Activated CD4-positive, alpha-beta memory T cell treated with anti-CD3 and anti-CD28 coated beads for 36 hours (primary cell): Measurements from ENCODE around the gene RB1. TPM values are rescaled to one million over a fixed set of nuclear protein-coding genes. Genes with fewer than 3 reads are reported as not detected.
A peak's percentile ranks its signal among the peaks of the same experiment; 100 is the strongest.

Experiments used
- CTCF ChIA-PET: fragments of 350-600 bp; sonication (Branson Sonifier 250); formaldehyde crosslinking; loops from one replicate; lab custom pipeline; 2021; ENCODE audit warnings: antibody characterized with exemption, inconsistent platforms; lab: Charles Lee
- POLR2A ChIA-PET: fragments of 350-600 bp; sonication (Branson Sonifier 250); formaldehyde crosslinking; loops from one replicate; lab custom pipeline; 2021; ENCODE audit warnings: antibody characterized with exemption; lab: Charles Lee
- DNase-seq: peaks from one replicate; pipeline ENCODE4 v3.0.0-alpha.2; 2020
- H3K27ac Mint-ChIP-seq: one replicate; pipeline ENCODE4 v1.8.0; 2021; ENCODE audit warnings: mixed read lengths
- H3K27me3 Mint-ChIP-seq: one replicate; pipeline ENCODE4 v1.8.0; 2021; ENCODE audit warnings: mixed read lengths
- H3K36me3 Mint-ChIP-seq: one replicate; pipeline ENCODE4 v1.8.0; 2021; ENCODE audit warnings: mixed read lengths
- H3K4me1 Mint-ChIP-seq: one replicate; pipeline ENCODE4 v1.8.0; 2021; ENCODE audit warnings: low read depth, mixed read lengths
- H3K4me3 Mint-ChIP-seq: one replicate; pipeline ENCODE4 v1.8.0; 2021; ENCODE audit warnings: mild to moderate bottlenecking, mixed read lengths
- H3K9me3 Mint-ChIP-seq: one replicate; pipeline ENCODE4 v1.8.0; 2021; ENCODE audit warnings: mixed read lengths
- intact Hi-C: fragments of 100-400 bp; cut with micrococcal nuclease; formaldehyde crosslinking; loops from one replicate; pipeline ENCODE4 v1.15.1; 2023
- total RNA-seq, 2 experiments: library from RNA; stranded (reverse); gene quantifications; one replicate each; pipeline ENCODE4 v1.2.3, GENCODE V29; 2021

The RB1 gene
- total RNA-seq, 2 experiments from 2014 or later = 26.5 to 28.8 TPM

DNA sequence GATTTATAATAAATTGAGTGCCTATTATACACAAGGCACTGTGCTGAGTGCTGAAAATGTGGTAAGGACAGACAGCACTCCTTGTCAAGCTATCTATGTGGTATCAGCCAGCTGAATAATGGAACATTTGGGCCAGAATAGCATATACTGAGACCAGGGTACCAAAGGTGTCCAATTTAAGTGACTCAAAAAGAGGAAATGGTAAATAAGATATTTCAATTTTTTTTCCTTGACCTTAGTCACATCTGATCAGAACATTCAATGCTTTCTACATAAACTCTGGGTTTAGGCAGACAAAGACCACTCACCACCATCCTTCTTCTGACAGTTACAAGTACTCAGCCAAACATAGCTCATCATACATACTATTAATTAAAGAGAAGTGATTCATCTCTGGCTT lies 186.1 kb downstream of the RB1 start:
- intact Hi-C loops = loop anchor here (2.0 to 5.0 kb wide), 5 partner anchors 41 to 1448 kb away; partner anchors contain the start of genes LPAR6, NUDT15 and SPRYD7
- Mint-ChIP-seq H3K4me1 (peaks cover 39% of the 10 kb centered on the region), H3K9me3 (no peaks in the 10 kb centered on the region), H3K27ac (peak overlapping the region; percentile 44), H3K4me3 (no peak overlapping the region), H3K27me3 (no peaks in the 10 kb centered on the region), H3K36me3 (peaks cover 6% of the 10 kb centered on the region)
- ChIA-PET POLR2A (no interaction called here), CTCF (interaction anchor here (1.0 kb wide), 1 partner anchor 90 kb away, joined by 3 read pairs; no protein-coding TSS in a partner anchor)
- DNase-seq = no peak

DNA sequence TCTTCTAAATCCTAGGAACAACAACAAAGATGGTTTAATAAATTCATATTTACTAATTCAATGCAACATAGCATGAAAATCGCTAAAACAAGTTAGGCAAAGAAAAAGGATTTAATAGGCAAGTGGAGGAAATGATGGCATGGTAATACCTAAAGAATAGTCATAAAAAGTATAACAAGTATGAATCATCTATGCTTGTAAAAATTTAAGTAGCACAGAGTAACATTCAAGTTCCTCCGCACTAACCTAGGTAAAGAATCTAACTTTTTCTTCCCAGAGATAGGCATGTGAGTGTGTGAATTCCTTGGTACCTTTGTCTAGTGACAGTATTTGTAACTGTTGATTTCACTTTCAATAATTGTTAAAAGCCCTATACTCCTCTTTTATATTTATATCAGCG lies 186.7 kb downstream of the RB1 start:
- H3K27ac Mint-ChIP-seq = peak overlapping the region; percentile 44
- peaks cover 39% of the 10 kb centered on the region for H3K4me1 Mint-ChIP-seq
- H3K36me3 Mint-ChIP-seq = peaks cover 6% of the 10 kb centered on the region
- ChIA-PET POLR2A (no interaction called here), CTCF (interaction anchor here (1.0 kb wide), 1 partner anchor 90 kb away, joined by 3 read pairs; no protein-coding TSS in a partner anchor)
- H3K4me3 Mint-ChIP-seq = peak overlapping the region; percentile 17
- H3K27me3 Mint-ChIP-seq = no peaks in the 10 kb centered on the region
- intact Hi-C loops = loop anchor here (2.0 to 5.0 kb wide), 5 partner anchors 41 to 1447 kb away; partner anchors contain the start of genes LPAR6, NUDT15 and SPRYD7
- no peak for DNase-seq
- no peaks in the 10 kb centered on the region for H3K9me3 Mint-ChIP-seq

DNA sequence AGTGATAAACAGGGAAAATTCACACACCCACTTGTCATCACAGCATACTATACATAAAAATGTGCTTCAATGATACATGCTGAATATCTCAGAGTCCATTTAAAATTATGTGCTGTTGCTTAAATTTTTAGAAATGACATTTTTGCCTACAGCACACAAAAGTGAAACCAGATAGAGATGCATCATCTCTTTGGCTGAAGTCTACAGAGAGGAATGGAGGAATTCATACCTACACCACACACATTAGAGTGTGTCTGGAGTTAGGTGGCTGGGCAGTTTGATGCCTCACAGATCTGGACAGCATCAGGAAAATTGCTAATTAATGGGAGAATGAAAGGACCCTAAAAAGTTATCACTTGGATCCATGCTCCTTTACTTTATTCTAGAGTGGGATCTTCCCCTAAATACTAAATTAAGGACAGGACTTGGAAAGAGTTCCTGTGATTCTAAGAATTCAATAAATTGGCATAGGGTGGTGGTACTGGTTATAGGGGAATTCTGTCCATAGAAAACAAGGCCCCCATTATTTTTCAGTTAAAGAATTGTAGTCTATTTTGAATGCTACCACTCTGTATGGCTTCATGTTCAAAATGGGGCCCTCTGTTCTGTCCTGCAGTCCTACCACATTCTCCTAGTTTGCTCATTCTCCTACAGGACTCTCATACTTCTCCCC lies 188.0 kb downstream of the RB1 start:
- peak overlapping the region; percentile 67 for H3K27ac Mint-ChIP-seq
- DNase-seq = no peak
- no peaks in the 10 kb centered on the region for H3K9me3 Mint-ChIP-seq
- ChIA-PET POLR2A (interaction anchor here (0.7 kb wide), 2 partner anchors 158 to 188 kb away, joined by 3 read pairs; no protein-coding TSS in a partner anchor), CTCF (interaction anchor here (0.9 to 1.8 kb wide), 2 partner anchors 14 to 88 kb away, joined by 4 read pairs; no protein-coding TSS in a partner anchor)
- H3K36me3 Mint-ChIP-seq = peaks cover 3% of the 10 kb centered on the region
- H3K27me3 Mint-ChIP-seq = no peaks in the 10 kb centered on the region
- peak overlapping the region; percentile 38 for H3K4me3 Mint-ChIP-seq
- intact Hi-C loops = loop anchor here (1.0 to 5.0 kb wide), 9 partner anchors 14 to 1446 kb away; partner anchors contain the start of genes LPAR6, NUDT15, RCBTB2 and SPRYD7
- H3K4me1 Mint-ChIP-seq = peaks cover 39% of the 10 kb centered on the region

DNA sequence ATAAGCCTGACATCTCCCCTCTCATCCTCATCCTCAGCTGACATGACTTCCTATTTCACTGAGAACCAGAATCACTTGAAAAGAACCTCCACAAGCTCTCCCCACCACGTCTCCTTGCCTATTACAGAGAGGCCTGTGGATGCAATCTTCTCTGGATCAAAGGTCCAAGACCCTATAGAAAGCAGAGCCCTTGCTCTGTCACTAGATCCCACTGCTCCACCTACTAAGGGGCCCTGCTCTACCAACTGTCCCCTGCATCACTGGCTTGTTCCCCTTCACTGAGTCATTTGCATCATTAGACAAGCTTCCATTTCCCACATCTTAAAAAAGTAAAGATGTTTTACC lies 188.5 kb downstream of the RB1 start:
- peaks cover 40% of the 10 kb centered on the region for H3K4me1 Mint-ChIP-seq
- DNase-seq = no peak
- peaks cover 1% of the 10 kb centered on the region for H3K36me3 Mint-ChIP-seq
- no peak overlapping the region for H3K4me3 Mint-ChIP-seq
- ChIA-PET POLR2A (interaction anchor here (0.7 kb wide), 2 partner anchors 159 to 188 kb away, joined by 3 read pairs; no protein-coding TSS in a partner anchor), CTCF (interaction anchor here (0.9 to 1.8 kb wide), 2 partner anchors 14 to 87 kb away, joined by 4 read pairs; no protein-coding TSS in a partner anchor)
- H3K9me3 Mint-ChIP-seq = no peaks in the 10 kb centered on the region
- intact Hi-C loops = loop anchor here (1.0 to 5.0 kb wide), 6 partner anchors 41 to 1445 kb away; partner anchors contain the start of genes NUDT15, RCBTB2 and SPRYD7
- H3K27me3 Mint-ChIP-seq = no peaks in the 10 kb centered on the region
- no peak overlapping the region for H3K27ac Mint-ChIP-seq

DNA sequence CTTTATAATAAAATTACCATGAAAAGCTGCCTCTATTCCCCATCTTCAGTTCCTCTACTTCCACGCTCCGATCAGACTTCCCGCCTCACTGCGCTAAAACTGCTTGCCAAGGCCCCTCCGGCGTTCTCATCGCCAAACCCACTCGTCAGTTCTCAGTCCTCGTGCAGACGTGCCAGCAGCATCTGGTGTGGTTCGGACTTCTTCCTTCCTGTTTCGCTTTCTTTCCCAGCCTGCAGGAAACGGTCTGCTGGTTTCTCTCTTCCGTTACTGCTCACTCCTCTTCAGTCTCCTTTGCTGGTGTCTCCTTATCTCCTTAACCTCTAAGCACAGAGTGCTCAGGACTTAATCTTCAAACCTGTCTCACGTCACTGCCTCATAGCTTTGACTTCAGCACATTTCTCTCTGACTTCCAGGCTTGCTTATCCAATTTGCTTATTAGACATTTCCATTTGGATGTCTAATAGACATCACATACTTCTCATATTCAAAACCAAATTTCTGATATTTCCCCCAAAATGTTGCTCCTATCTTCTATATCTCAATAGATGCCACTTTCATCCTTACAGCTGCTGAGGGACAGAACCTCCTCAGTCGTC lies 189.0 kb downstream of the RB1 start:
- peak; percentile 80 for DNase-seq
- H3K4me3 Mint-ChIP-seq = no peak overlapping the region
- H3K4me1 Mint-ChIP-seq = peaks cover 41% of the 10 kb centered on the region
- no peaks in the 10 kb centered on the region for H3K9me3 Mint-ChIP-seq
- H3K27me3 Mint-ChIP-seq = no peaks in the 10 kb centered on the region
- no peak overlapping the region for H3K27ac Mint-ChIP-seq
- CTCF ChIA-PET = interaction anchor here (0.9 to 1.8 kb wide), 2 partner anchors 13 to 87 kb away, joined by 4 read pairs; no protein-coding TSS in a partner anchor
- no peaks in the 10 kb centered on the region for H3K36me3 Mint-ChIP-seq
- intact Hi-C loops = loop anchor here (1.0 to 5.0 kb wide), 6 partner anchors 40 to 1445 kb away; partner anchors contain the start of genes NUDT15, RCBTB2 and SPRYD7
- POLR2A ChIA-PET = interaction anchor here (0.7 to 1.4 kb wide), 3 partner anchors 40 to 189 kb away, joined by 3 read pairs; partner anchors contain the start of gene RCBTB2

DNA sequence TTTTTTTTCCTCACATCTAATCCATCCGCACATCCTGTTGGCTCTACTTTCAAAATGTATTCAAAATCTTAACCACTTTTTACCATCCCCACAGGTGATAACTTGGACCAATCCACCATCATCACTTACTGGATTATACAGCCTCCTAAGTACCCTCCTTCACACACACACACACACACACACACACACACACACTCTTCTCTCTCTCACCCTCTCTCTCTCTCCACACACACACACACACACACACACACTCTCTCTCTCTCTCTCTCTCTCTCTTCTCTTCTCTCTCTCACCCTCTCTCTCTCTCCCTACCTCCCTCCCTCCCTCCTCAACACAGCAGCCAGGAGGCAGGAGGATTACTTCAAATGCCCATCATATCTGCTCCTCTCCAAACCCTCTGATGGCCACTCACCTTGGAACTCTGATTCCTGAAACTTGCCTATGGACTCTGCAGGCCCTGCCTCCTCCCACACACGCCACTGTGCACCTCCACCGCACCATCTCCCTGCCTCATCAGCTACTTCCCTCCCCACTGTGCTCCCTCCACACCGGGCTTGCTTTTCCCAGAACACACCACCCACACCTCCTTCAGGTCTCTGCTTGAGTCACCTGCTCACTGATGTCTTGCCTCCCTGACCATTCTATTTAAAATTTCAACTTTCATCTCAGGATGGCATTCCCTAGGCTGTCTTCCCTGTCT lies 189.7 kb downstream of the RB1 start:
- Mint-ChIP-seq H3K27me3 (no peaks in the 10 kb centered on the region), H3K9me3 (no peaks in the 10 kb centered on the region), H3K27ac (no peak overlapping the region), H3K4me1 (peaks cover 39% of the 10 kb centered on the region), H3K4me3 (no peak overlapping the region), H3K36me3 (no peaks in the 10 kb centered on the region)
- intact Hi-C loops = loop anchor here (2.0 to 5.0 kb wide), 4 partner anchors 40 to 1444 kb away; partner anchors contain the start of genes NUDT15, RCBTB2 and SPRYD7
- ChIA-PET CTCF (interaction anchor here (1.8 kb wide), 1 partner anchor 12 kb away, joined by 4 read pairs; no protein-coding TSS in a partner anchor), POLR2A (interaction anchor here (1.4 kb wide), 1 partner anchor 39 kb away, joined by 3 read pairs; the partner anchor contains the start of gene RCBTB2)
- DNase-seq = peak; percentile 47

DNA sequence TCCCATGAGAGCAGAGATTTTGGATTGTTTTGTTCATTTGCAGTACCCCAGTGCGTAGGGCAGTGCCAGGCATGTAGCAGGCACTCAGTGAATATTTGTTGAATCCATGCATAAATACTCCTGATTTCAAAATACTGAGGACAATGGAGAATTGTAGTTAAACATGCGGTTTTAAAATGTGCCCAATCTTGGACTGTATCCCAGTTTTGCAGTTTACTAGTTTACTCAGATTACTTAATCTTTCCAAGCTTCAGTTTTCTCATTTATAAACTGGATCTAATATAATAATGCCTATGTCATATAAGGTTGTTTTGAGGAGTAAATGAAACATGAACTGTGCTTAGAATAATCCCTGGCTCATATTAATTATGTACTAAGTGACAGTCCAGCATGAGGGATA lies 190.3 kb downstream of the RB1 start:
- Mint-ChIP-seq H3K4me3 (no peak overlapping the region), H3K27me3 (no peaks in the 10 kb centered on the region), H3K4me1 (peaks cover 35% of the 10 kb centered on the region), H3K27ac (no peak overlapping the region), H3K36me3 (no peaks in the 10 kb centered on the region), H3K9me3 (no peaks in the 10 kb centered on the region)
- ChIA-PET CTCF (no interaction called here), POLR2A (interaction anchor here (1.4 kb wide), 2 partner anchors 12 to 39 kb away, joined by 3 to 5 read pairs; partner anchors contain the start of gene RCBTB2)
- intact Hi-C loops = loop anchor here (2.0 to 5.0 kb wide), 4 partner anchors 39 to 1443 kb away; partner anchors contain the start of genes NUDT15, RCBTB2 and SPRYD7
- DNase-seq = no peak

DNA sequence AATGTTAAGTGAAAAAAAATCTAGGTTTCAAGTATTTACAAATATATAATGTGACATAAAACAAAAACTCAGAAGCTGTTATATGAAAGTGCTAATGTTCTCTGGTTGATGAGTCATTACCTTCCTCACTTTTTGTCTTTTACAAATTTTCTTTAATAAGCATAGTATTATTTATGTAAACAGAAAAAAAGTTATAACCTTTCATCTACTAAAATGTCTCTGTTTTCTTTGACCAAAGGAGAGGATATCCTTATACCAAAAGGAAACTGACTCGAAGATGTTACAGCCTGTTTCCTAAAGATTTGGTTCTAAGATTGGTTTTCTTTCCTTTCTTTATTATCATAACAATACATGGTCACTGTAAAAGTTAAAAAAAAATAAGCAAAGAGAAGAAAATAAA lies 191.3 kb downstream of the RB1 start:
- DNase-seq = no peak
- Mint-ChIP-seq H3K27me3 (no peaks in the 10 kb centered on the region), H3K4me3 (no peak overlapping the region), H3K27ac (no peak overlapping the region), H3K9me3 (no peaks in the 10 kb centered on the region), H3K4me1 (peaks cover 26% of the 10 kb centered on the region), H3K36me3 (no peaks in the 10 kb centered on the region)
- intact Hi-C loops = loop anchor here (5.0 kb wide), 3 partner anchors 63 to 1442 kb away; partner anchors contain the start of genes NUDT15 and SPRYD7
- ChIA-PET POLR2A (interaction anchor here (1.4 kb wide), 1 partner anchor 11 kb away, joined by 5 read pairs; no protein-coding TSS in a partner anchor), CTCF (interaction anchor here (2.1 kb wide), 1 partner anchor 85 kb away, joined by 9 read pairs; no protein-coding TSS in a partner anchor)

DNA sequence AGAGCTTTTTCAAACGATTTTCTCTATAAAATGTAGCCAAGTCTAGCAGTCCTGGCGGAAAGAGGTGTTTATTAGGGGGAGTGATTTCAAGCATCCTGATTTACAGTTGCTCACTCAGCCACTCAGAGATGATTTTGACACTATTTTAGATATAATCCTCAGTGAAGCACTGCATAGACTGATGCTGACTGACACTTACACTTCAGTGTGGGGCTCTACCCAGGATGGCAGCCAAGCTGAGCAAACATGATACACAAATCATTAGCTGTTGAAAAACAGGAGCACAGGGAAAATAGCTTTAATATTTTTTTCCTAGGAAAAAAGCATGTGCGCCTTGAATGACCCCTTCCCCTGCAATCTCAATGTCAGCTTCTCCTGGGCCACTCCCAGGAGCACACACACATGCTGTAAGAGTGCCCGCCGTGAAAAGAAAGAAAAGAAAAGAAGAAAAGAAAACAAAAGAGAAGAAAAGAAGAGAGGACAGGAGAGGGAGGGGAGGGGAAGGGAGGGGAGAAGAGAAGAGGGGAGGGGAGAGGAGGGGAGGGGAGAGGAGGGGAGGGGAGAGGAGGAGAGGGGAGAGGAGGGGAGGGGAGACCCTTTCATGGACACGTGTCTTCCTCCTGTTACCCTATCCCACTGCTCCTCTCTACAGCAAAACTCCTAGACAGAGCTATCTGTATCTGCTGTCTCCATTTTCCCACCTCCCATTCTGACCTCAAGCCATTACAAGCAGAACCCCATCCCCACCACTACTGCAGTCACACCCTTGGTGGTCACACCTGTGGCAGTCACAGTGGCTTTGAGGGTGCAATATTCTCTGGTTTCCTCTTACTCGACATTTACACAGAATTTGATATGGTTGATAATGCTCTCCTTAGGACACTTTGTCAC lies 193.0 kb downstream of the RB1 start:
- no peaks in the 10 kb centered on the region for H3K36me3 Mint-ChIP-seq
- H3K4me1 Mint-ChIP-seq = peaks cover 23% of the 10 kb centered on the region
- H3K4me3 Mint-ChIP-seq = no peak overlapping the region
- peak; percentile 49 for DNase-seq
- CTCF ChIA-PET = interaction anchor here (2.1 kb wide), 1 partner anchor 84 kb away, joined by 9 read pairs; no protein-coding TSS in a partner anchor
- no peak overlapping the region for H3K27ac Mint-ChIP-seq
- intact Hi-C loops = no loop called here
- no peaks in the 10 kb centered on the region for H3K27me3 Mint-ChIP-seq
- POLR2A ChIA-PET = interaction anchor here (1.3 kb wide), 1 partner anchor 36 kb away, joined by 3 read pairs; no protein-coding TSS in a partner anchor
- H3K9me3 Mint-ChIP-seq = no peaks in the 10 kb centered on the region

DNA sequence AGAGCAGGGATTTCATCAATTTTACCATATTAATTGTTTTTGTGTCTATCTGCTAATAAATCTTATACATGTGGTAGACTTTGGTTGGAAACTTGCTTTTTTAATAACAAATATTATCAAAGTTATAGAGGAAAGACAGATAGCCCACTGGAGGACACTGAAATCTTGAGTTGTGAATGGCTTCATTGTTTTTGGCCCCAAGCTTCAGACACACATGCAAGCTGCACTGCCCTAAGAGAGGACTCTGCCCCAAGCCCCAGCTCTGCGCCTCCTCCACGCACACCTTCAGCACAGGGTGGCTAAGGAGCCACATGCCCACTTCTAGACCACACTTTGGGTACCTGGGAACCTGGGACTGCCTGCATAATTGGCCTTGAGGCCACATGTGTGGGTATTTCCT lies 194.1 kb downstream of the RB1 start:
- ChIA-PET CTCF (no interaction called here), POLR2A (no interaction called here)
- Mint-ChIP-seq H3K36me3 (no peaks in the 10 kb centered on the region), H3K4me1 (peaks cover 23% of the 10 kb centered on the region), H3K9me3 (no peaks in the 10 kb centered on the region), H3K4me3 (no peak overlapping the region), H3K27ac (no peak overlapping the region), H3K27me3 (no peaks in the 10 kb centered on the region)
- intact Hi-C loops = no loop called here
- DNase-seq = no peak
